DOHH2 (cell line): ENCODE results near the gene ROM1.

ENCODE experiments used
- H3F3A ChIP-seq: fragments of 200-600 bp; sonication (generic), shearing (Covaris generic); 2 replicates; pipeline ENCODE4 v1.6.0; 2016; ENCODE audit warnings: antibody characterized with exemption, mild to moderate bottlenecking; ENCODE audit not compliant: control insufficient read depth, insufficient read depth
- H3K27ac ChIP-seq: fragments of 200-600 bp; sonication (generic); 2 replicates; pipeline ENCODE4 v1.5.1; 2014; ENCODE audit warnings: low read depth, mild to moderate bottlenecking, low read length, moderate library complexity
- H3K27me3 ChIP-seq: fragments of 200-600 bp; sonication (generic); 2 replicates; pipeline ENCODE4 v1.6.1; 2014; ENCODE audit warnings: mild to moderate bottlenecking, low read length, mixed read lengths; ENCODE audit not compliant: control insufficient read depth
- H3K36me3 ChIP-seq: fragments of 200-600 bp; sonication (generic); 2 replicates; pipeline ENCODE4 v1.6.1; 2014; ENCODE audit warnings: mild to moderate bottlenecking, low read length, moderate library complexity, mixed read lengths; ENCODE audit not compliant: control insufficient read depth
- H3K4me1 ChIP-seq: fragments of 200-600 bp; sonication (generic); 2 replicates; pipeline ENCODE4 v1.6.1; 2014; ENCODE audit warnings: mild to moderate bottlenecking, low read length, mixed read lengths; ENCODE audit not compliant: control insufficient read depth
- H3K4me2 ChIP-seq: fragments of 200-600 bp; sonication (generic); 2 replicates; pipeline ENCODE4 v1.6.0; 2014; ENCODE audit warnings: mild to moderate bottlenecking, low read length, moderate library complexity
- H3K4me3 ChIP-seq: fragments of 200-600 bp; sonication (generic); 2 replicates; pipeline ENCODE4 v1.5.1; 2014; ENCODE audit warnings: mild to moderate bottlenecking, low read length, mixed read lengths
- H3K79me2 ChIP-seq: fragments of 200-600 bp; sonication (generic); 2 replicates; pipeline ENCODE4 v1.6.1; 2014; ENCODE audit warnings: mild to moderate bottlenecking, low read length, mixed read lengths; ENCODE audit not compliant: control insufficient read depth
- H3K9me2 ChIP-seq: fragments of 200-600 bp; sonication (generic); replicated peaks from 2 replicates; pipeline ENCODE4 v1.6.1; 2014; ENCODE audit warnings: mild to moderate bottlenecking, low read length, mixed read lengths; ENCODE audit not compliant: control insufficient read depth
- H3K9me3 ChIP-seq: fragments of 200-600 bp; sonication (generic); 2 replicates; pipeline ENCODE4 v1.6.1; 2014; ENCODE audit warnings: antibody characterized with exemption, low read length, mixed read lengths; ENCODE audit not compliant: control insufficient read depth, insufficient read depth
- H4K20me1 ChIP-seq: fragments of 200-600 bp; sonication (generic); 2 replicates; pipeline ENCODE4 v1.6.0; 2014; ENCODE audit warnings: low read depth, mild to moderate bottlenecking, antibody characterized with exemption, low read length, moderate library complexity; ENCODE audit not compliant: control insufficient read depth, insufficient read depth
- CTCF ChIP-seq: fragments of 200-600 bp; sonication (generic); IDR thresholded peaks from one replicate; pipeline ENCODE4 v1.5.1; 2014; ENCODE audit warnings: antibody characterized with exemption, mild to moderate bottlenecking, low read depth, low read length; ENCODE audit not compliant: poor library complexity, severe bottlenecking
- EZH2phosphoT487 ChIP-seq: fragments of 200-600 bp; sonication (generic); IDR thresholded peaks from 2 replicates; pipeline ENCODE4 v1.6.1; 2017; ENCODE audit warnings: borderline replicate concordance, mild to moderate bottlenecking, antibody characterized with exemption, low read length, moderate library complexity, mixed read lengths

Gene ROM1

DNA sequence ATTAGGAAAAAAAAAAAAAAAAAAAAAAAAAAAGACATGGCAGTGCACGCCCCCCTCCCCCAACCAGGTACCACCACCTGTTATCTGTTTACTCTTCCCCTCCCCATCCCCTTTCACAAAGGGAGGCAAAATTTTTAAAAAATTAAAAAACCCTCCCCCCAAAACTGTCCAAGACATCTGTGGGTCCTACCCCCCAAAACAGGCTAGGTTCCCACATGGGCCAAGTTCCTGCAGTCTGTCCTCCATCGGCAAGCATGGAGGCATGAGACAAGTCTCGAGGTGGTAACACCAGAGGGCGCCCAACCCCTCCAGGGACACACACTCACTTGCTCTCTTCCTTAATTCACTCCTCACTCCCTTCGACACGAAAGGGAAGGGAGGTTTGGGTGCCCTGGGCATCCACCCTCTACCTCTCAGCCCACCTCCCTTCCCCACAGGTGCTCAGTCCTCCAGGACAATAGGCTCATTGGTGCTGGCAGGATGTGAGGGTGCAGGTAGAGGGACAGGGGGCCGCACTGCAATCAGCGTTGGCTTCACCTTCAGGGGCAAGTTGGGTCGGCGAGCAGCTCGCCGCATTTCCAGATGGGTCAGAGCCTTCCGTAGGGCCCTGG lies 19.5 kb upstream of the ROM1 start:
- Histone ChIP-seq H3K9me2 (no peaks in the 10 kb centered on the region), H3K4me2 (peak overlapping the region; percentile 37), H3K27me3 (no peaks in the 10 kb centered on the region), H3F3A (peaks cover 32% of the 10 kb centered on the region), H4K20me1 (peaks cover 4% of the 10 kb centered on the region; the same call in 1 of the 2 replicates), H3K27ac (no peak overlapping the region), H3K4me3 (no peak overlapping the region), H3K36me3 (peaks cover 86% of the 10 kb centered on the region), H3K79me2 (peaks cover 50% of the 10 kb centered on the region), H3K9me3 (no peaks in the 10 kb centered on the region), H3K4me1 (peaks cover 39% of the 10 kb centered on the region)
- TF ChIP-seq EZH2phosphoT487 (no peak), CTCF (peak; percentile 89)

GRCh38 chr11:62595124-62595523 lies 17.9 kb upstream of the ROM1 start:
- peaks cover 84% of the 10 kb centered on the region for H3K36me3 ChIP-seq
- H4K20me1 ChIP-seq, result peaks cover 7% of the 10 kb centered on the region; the same call in 1 of the 2 replicates
- H3K4me3 ChIP-seq, result no peak overlapping the region
- no peaks in the 10 kb centered on the region for H3K9me3 ChIP-seq
- no peaks in the 10 kb centered on the region for H3K27me3 ChIP-seq
- peaks cover 46% of the 10 kb centered on the region for H3K4me1 ChIP-seq
- no peaks in the 10 kb centered on the region for H3K9me2 ChIP-seq
- TF ChIP-seq CTCF (no peak), EZH2phosphoT487 (no peak)
- peaks cover 36% of the 10 kb centered on the region for H3F3A ChIP-seq
- H3K27ac ChIP-seq, result no peak overlapping the region
- H3K4me2 ChIP-seq, result no peak overlapping the region
- H3K79me2 ChIP-seq, result peaks cover 50% of the 10 kb centered on the region

- Histone ChIP-seq H3K27ac (peak overlapping the region; percentile 73), H3K9me2 (no peaks in the 10 kb centered on the region), H3K36me3 (peaks cover 84% of the 10 kb centered on the region), H3K9me3 (no peaks in the 10 kb centered on the region), H3K27me3 (no peaks in the 10 kb centered on the region), H3F3A (peaks cover 21% of the 10 kb centered on the region), H3K79me2 (peaks cover 44% of the 10 kb centered on the region), H3K4me1 (peaks cover 32% of the 10 kb centered on the region), H3K4me3 (peak overlapping the region; percentile 89), H3K4me2 (peak overlapping the region; percentile 90), H4K20me1 (peaks cover 8% of the 10 kb centered on the region; the same call in 1 of the 2 replicates)
- no peak for TF ChIP-seq EZH2phosphoT487
- no peak for TF ChIP-seq CTCF
These were observed 13.9 kb upstream of the ROM1 start for GRCh38 chr11:62599069-62599696.
